Naive B cell (primary cell): Measurements from ENCODE around the gene ITGB3. TPM values are rescaled to one million over a fixed set of nuclear protein-coding genes. Genes with fewer than 3 reads are reported as not detected.
"Not testable (repeated sequence)": the region's sequence is repeated elsewhere in the genome, so short reads cannot be mapped to it uniquely, and the experiment has no call there.

ENCODE experiments used
- ATAC-seq, 2 donors: fragments of 150-1000 bp; cut with Tn5 transposase; 2 replicates each; pipeline ENCODE4 v1.10.0; 2021; ENCODE audit warnings: low read depth in 2 of 2, mild to moderate bottlenecking in 2 of 2, moderate library complexity in 2 of 2
- DNase-seq: peaks from one replicate; pipeline ENCODE4 v3.0.0; 2022
- H3K27ac Mint-ChIP-seq, 6 donors: one replicate each; pipeline ENCODE4 v1.8.0; 2020 to 2022; ENCODE audit warnings: mild to moderate bottlenecking in 6 of 6, mixed read lengths in 6 of 6, moderate library complexity in 5 of 6, inconsistent platforms in 2 of 6
- H3K27me3 Mint-ChIP-seq, 3 donors: one replicate each; pipeline ENCODE4 v1.8.0; 2021 to 2022; ENCODE audit warnings: mixed read lengths in 3 of 3, mild to moderate bottlenecking in 1 of 3
- H3K36me3 Mint-ChIP-seq, 2 donors: one replicate each; pipeline ENCODE4 v1.8.0; 2020 to 2022; ENCODE audit warnings: mixed read lengths in 2 of 2, inconsistent platforms in 1 of 2, mild to moderate bottlenecking in 1 of 2
- H3K4me1 Mint-ChIP-seq, 3 donors: one replicate each; pipeline ENCODE4 v1.8.0; 2020 to 2022; ENCODE audit warnings: mixed read lengths in 3 of 3, inconsistent platforms in 1 of 3, mild to moderate bottlenecking in 1 of 3, moderate library complexity in 1 of 3
- H3K4me3 Mint-ChIP-seq, 8 donors: one replicate each; pipeline ENCODE4 v1.8.0; 2020 to 2022; ENCODE audit warnings: mild to moderate bottlenecking in 8 of 8, mixed read lengths in 8 of 8, moderate library complexity in 8 of 8, inconsistent platforms in 2 of 8
- H3K9me3 Mint-ChIP-seq, 7 donors: one replicate each; pipeline ENCODE4 v1.8.0; 2020 to 2022; ENCODE audit warnings: mixed read lengths in 7 of 7, mild to moderate bottlenecking in 5 of 7, inconsistent platforms in 2 of 7, moderate library complexity in 1 of 7
- polyA plus RNA-seq, 6 donors: library from polyadenylated mRNA; unstranded; fragments of 300-500 nt; fragmentation: Illumina TruSeq; gene quantifications; one replicate each; pipeline ENCODE4 v1.2.3, GENCODE V29; 2021; ENCODE audit warnings: low read depth in 6 of 6

ITGB3 gene
- polyA plus RNA-seq, 6 donors from 2014 or later: 2.1 to 9.2 (median 5.1) TPM; not detected in 1

DNA sequence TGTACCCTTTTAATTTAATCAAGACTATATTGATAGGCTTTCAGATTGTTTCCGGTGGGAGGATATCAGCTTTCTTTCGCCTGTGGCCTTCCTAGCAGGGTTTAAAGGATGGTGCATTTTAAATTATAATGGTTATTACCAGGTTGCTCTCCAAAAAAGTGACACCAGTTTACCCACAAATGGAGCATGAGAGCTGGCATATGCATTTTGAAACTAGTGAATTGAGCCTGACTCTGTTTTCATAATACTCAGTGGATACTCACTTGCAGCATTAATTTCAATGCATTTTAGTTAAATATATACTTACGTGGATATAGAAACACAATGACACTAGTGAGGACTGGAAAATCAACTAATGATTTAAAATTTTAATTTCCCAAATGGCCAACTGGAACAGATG is 38.7 kb upstream of the ITGB3 start:
- ATAC-seq: no peak
- H3K27ac Mint-ChIP-seq: no peak overlapping the region

DNA sequence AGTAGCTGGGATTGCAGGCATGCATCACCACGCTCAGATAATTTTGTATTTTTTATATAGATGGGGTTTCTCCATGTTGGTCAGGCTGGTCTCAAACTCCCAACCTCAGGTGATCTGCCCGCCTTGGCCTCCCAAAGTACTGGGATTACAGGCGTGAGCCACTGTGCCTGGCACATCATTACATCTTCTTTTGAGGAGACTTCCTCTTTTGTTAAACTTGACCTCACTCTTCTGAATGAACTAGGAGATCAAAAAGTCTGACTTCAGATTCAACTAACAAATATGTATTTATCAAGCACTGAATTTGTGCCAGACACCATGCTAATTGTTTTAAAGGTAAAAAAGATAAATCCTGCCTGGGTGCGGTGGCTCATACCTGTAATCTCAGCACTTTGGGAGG is 36.8 kb upstream of the ITGB3 start:
- not testable (repeated sequence) for H3K27me3 Mint-ChIP-seq, H3K9me3 Mint-ChIP-seq, DNase-seq, ATAC-seq, H3K36me3 Mint-ChIP-seq
- Mint-ChIP-seq H3K27ac (peak overlapping the region in 2 of 6 donors; percentile 15 to 62), H3K4me1 (peaks cover 34 to 47% (median 36%) of the 10 kb centered on the region in 3 donors), H3K4me3 (peak overlapping the region in 1 of 8 donors; percentile 15)

More for the DNA sequence above, 38.7 kb upstream of the ITGB3 start:
- H3K9me3 Mint-ChIP-seq: no peaks in the 10 kb centered on the region
- peaks cover 17 to 28% (median 19%) of the 10 kb centered on the region in 3 donors for H3K4me1 Mint-ChIP-seq
- DNase-seq: no peak
- H3K4me3 Mint-ChIP-seq: no peak overlapping the region
- no peaks in the 10 kb centered on the region for H3K36me3 Mint-ChIP-seq
- H3K27me3 Mint-ChIP-seq: no peaks in the 10 kb centered on the region

DNA sequence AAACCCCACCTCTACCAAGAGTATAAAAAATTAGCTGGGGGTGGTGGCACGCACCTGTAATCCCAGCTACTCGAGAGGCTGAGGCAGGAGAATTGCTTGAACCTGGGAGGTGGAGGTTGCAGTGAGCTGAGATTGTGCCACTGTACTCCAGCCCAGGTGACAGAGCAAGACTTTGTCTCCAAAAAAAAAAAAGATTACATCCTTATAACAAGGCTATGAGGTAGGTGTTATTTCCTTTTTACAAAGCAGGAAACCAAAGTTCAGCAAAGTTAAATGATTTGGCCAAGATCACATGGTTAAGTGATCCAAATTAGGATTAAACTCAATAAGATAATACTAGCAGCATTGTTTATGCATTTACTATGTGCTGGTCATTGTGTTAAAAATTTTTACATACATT is 36.3 kb upstream of the ITGB3 start:
- Mint-ChIP-seq H3K27ac (peak overlapping the region in 1 of 6 donors; percentile 15), H3K4me1 (peaks cover 32 to 52% (median 36%) of the 10 kb centered on the region in 3 donors)
- H3K27me3 Mint-ChIP-seq, DNase-seq, H3K9me3 Mint-ChIP-seq, H3K36me3 Mint-ChIP-seq, H3K4me3 Mint-ChIP-seq: not testable (repeated sequence)
- ATAC-seq: peak; percentile 53 to 63

DNA sequence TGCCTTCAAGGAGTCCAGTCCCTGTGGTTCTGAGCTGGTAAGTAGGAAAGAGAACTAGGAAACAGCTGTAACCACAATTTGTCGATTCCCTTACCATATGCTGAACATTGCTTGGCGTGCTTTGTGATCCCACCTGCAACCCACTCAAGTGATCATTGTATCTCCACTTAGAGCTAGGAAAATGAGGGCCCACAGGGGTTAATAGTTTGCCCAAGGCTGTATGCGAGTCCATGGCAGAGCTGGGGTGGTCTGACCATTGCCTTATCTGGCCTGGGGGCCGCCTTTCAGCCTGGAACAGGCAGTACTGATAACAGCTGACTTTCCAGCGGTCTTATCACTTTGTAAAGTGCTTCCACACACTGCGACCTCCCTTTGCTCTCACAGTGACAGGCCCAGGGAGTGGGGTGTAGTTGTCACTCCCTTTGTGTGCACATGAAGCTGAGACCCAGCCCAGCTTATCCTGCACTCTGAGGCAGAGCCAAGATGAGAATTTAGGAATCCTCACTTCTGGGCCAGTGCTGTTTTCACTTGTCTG is 34.7 kb upstream of the ITGB3 start:
- Mint-ChIP-seq H3K9me3 (peaks cover 0 to 3% (median 2%) of the 10 kb centered on the region in 7 donors), H3K36me3 (no peaks in the 10 kb centered on the region), H3K27ac (peak overlapping the region in 4 of 6 donors; percentile 76 to 90 (median 86)), H3K4me3 (peak overlapping the region in 7 of 8 donors; percentile 22 to 80 (median 68)), H3K4me1 (peaks cover 31 to 54% (median 36%) of the 10 kb centered on the region in 3 donors), H3K27me3 (peaks cover 0 to 3% (median 0%) of the 10 kb centered on the region in 3 donors)
- peak; percentile 22 for DNase-seq
- peak; percentile 57 to 65 for ATAC-seq

DNA sequence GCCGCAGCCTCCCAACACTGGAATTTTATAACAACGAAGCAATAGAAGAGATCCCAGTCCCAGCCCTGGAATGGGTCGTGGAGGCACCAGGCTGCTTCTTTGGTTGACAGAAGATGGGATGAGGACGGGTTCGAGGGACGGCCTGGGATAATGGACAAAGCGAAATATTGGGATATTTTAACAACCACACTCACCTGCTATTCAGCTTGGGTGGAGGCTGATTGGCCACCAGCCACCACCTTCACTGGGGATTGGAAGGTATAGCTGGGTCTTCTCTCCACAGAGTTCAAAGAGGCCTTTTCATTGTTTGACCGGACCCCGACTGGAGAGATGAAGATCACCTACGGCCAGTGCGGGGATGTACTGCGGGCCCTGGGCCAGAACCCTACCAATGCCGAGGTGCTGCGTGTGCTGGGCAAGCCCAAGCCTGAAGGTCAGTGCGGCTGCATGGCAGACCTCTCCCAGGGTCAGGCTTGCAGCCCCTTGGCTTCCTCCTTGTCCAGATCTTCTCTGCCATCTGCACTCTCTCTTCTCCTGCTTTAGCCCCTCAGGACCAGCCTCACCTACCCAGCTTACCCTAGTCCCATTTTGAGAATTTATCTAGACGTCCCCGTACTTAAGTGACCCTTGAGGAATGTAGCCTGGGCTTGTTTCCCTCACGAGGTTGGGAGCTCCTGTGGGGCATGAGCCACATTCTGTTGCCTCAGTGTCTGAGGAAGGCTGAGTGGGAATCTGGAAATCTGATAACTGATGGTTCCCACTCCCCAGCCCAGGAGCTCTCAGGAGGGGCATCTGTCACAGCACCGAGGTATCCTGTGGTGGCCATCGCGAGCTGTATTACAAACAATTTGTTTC is 33.8 kb upstream of the ITGB3 start:
- Mint-ChIP-seq H3K4me1 (peaks cover 31 to 54% (median 36%) of the 10 kb centered on the region in 3 donors), H3K27me3 (peaks cover 0 to 3% (median 0%) of the 10 kb centered on the region in 3 donors), H3K27ac (peak overlapping the region in 4 of 6 donors; percentile 1 to 90 (median 59)), H3K9me3 (peaks cover 0 to 9% (median 5%) of the 10 kb centered on the region in 7 donors), H3K4me3 (peak overlapping the region in 4 of 8 donors; percentile 23 to 83 (median 58)), H3K36me3 (no peaks in the 10 kb centered on the region)
- ATAC-seq (no peak), DNase-seq (no peak)

DNA sequence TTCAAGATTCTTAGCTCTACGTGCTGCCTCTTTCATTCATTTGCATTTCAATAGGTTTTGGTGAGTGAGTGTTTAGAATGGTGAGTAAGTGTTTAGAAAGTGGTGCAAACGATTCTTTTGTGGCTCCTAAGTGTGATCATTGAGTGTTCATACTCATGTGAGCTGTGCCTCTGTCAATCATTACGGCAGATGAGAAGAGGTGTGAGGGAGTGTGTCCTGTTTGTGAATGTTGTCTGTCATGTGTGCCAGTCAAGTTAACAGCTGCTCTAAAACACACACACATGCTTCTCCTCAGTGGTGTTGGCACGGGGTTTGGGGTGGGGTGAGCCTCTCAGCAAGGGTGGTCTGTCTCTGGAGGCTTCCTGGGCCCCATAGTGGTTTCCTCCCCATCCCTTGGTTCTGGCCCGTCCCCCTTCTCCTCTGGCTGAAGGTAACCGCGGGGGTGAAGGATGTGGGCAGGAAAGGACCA is 33.1 kb upstream of the ITGB3 start:
- Mint-ChIP-seq H3K27me3 (peaks cover 0 to 3% (median 0%) of the 10 kb centered on the region in 3 donors), H3K4me3 (peak overlapping the region in 5 of 8 donors; percentile 14 to 83 (median 46)), H3K4me1 (peaks cover 31 to 54% (median 36%) of the 10 kb centered on the region in 3 donors), H3K9me3 (peaks cover 0 to 9% (median 5%) of the 10 kb centered on the region in 7 donors), H3K27ac (peak overlapping the region in 4 of 6 donors; percentile 1 to 49 (median 14)), H3K36me3 (no peaks in the 10 kb centered on the region)
- DNase-seq (no peak), ATAC-seq (peak; percentile 22 to 26)

DNA sequence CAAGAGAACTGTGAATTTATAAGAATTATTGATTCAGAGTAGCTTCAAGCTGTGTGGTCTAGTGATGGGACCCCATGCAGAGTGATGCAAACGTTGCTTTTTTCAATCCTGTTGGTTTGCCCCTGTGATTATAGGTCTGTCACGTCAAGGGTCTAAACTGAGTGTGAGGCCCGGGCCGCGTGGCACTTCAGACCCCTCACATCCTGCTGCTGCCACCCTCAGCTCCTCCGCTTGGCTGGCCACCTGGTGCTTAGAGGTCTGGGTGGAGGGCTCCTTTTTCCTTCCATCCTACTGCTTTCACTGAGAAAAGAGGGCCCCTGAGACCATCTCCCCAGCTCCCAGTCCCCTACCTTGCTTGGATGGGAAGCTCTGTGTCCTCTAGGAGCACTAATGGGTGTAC is 32.5 kb upstream of the ITGB3 start:
- DNase-seq (no peak), ATAC-seq (peak; percentile 34 to 35)
- Mint-ChIP-seq H3K27me3 (peaks cover 0 to 3% (median 0%) of the 10 kb centered on the region in 3 donors), H3K4me3 (peak overlapping the region in 6 of 8 donors; percentile 20 to 82 (median 44)), H3K27ac (peak overlapping the region in 2 of 6 donors; percentile 22 to 36), H3K4me1 (peaks cover 31 to 54% (median 36%) of the 10 kb centered on the region in 3 donors), H3K9me3 (peaks cover 0 to 9% (median 5%) of the 10 kb centered on the region in 7 donors), H3K36me3 (no peaks in the 10 kb centered on the region)

DNA sequence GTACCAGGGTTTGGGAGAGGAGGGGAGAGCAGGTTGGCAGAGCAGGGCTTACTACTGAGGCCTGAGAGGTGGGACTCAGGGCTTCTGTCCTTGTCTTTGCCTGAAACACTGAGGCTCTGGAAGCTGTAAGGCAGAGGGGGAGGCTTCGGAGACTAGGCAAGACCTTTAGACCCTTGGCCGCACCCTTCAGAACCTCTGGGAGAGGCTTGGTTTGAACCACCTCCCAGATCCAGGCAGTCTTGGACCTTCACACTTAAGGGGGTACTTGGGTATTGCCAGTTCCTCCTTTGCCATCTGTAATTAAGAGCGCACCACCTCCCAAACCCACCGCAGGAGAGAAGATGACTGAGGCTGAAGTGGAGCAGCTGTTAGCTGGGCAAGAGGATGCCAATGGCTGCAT is 31.6 kb upstream of the ITGB3 start:
- H3K36me3 Mint-ChIP-seq: no peaks in the 10 kb centered on the region
- peaks cover 0 to 9% (median 5%) of the 10 kb centered on the region in 7 donors for H3K9me3 Mint-ChIP-seq
- peaks cover 28 to 51% (median 36%) of the 10 kb centered on the region in 3 donors for H3K4me1 Mint-ChIP-seq
- DNase-seq (no peak), ATAC-seq (no peak)
- no peak overlapping the region for H3K27ac Mint-ChIP-seq
- H3K4me3 Mint-ChIP-seq: peak overlapping the region in 2 of 8 donors; percentile 20 to 82
- H3K27me3 Mint-ChIP-seq: peaks cover 0 to 3% (median 0%) of the 10 kb centered on the region in 3 donors

DNA sequence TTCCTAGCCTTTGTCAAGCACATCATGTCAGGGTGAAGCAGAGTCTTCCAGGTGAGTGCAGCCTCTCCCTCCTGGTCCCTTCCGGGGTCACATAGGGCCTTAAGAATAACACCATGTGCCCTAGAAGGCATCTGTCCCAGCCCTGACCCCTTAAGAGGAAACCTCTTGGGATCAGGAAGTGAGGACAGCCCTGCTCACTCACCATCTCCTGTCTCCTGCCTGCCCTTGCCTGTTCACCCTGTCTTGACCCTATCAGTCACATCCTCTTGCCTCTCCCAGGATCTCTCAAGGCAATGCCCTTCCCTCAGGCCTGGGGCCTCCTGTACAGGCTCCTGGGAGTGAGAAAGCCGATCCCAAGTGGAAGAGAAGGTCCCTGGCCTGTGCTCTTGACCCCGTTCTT is 30.6 kb upstream of the ITGB3 start:
- ATAC-seq (no peak), DNase-seq (no peak)
- H3K9me3 Mint-ChIP-seq: peaks cover 0 to 9% (median 5%) of the 10 kb centered on the region in 7 donors
- H3K27ac Mint-ChIP-seq: no peak overlapping the region
- peaks cover 28 to 44% (median 36%) of the 10 kb centered on the region in 3 donors for H3K4me1 Mint-ChIP-seq
- H3K4me3 Mint-ChIP-seq: peak overlapping the region in 1 of 8 donors; percentile 44
- H3K36me3 Mint-ChIP-seq: no peaks in the 10 kb centered on the region
- peaks cover 0 to 3% (median 0%) of the 10 kb centered on the region in 3 donors for H3K27me3 Mint-ChIP-seq

DNA sequence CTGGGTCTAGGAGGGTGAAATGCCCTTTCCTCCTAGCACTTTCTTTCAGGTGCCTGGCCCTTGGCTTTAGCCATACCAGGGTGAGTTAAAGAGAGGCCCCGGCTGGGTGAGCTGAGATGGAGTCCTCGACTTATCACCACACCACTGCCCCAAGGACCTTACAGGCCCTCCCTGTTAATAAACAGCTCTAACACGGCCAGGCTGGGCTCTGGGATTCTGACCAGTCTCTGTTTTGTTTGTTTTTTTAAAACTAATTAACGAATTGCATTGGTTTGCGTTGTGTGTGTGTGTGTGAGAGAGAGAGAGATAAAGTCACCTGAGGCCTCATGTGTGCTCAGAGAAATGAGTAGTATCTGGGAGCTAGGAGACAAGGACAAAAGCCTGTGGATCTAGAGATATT is 30.2 kb upstream of the ITGB3 start:
- no peaks in the 10 kb centered on the region for H3K36me3 Mint-ChIP-seq
- H3K4me1 Mint-ChIP-seq: peaks cover 28 to 42% (median 34%) of the 10 kb centered on the region in 3 donors
- H3K27ac Mint-ChIP-seq: no peak overlapping the region
- ATAC-seq (no peak), DNase-seq (no peak)
- H3K27me3 Mint-ChIP-seq: peaks cover 0 to 3% (median 0%) of the 10 kb centered on the region in 3 donors
- H3K9me3 Mint-ChIP-seq: peaks cover 0 to 9% (median 5%) of the 10 kb centered on the region in 7 donors
- no peak overlapping the region for H3K4me3 Mint-ChIP-seq

DNA sequence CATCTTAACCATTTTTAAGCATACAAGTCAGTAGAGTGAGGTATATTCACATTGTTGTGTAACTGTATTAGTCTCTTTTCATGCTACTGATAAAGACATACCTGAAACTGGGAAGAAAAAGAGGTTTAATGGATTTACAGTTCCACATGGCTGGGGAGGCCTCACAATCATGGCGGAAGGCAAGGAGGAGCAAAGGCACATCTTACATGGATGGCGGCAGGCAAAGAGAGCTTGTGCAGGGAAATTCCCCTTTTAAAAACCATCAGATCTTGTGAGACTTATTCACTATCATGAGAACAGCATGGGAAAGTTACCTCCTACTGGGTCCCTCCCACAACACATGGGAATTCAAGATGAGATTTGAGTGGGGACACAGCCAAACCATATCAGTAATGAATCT is 29.6 kb upstream of the ITGB3 start:
- DNase-seq, H3K9me3 Mint-ChIP-seq, H3K27me3 Mint-ChIP-seq, ATAC-seq, H3K4me3 Mint-ChIP-seq, H3K36me3 Mint-ChIP-seq: not testable (repeated sequence)
- peaks cover 22 to 35% (median 28%) of the 10 kb centered on the region in 3 donors for H3K4me1 Mint-ChIP-seq
- peak overlapping the region in 1 of 6 donors; percentile 0 for H3K27ac Mint-ChIP-seq

DNA sequence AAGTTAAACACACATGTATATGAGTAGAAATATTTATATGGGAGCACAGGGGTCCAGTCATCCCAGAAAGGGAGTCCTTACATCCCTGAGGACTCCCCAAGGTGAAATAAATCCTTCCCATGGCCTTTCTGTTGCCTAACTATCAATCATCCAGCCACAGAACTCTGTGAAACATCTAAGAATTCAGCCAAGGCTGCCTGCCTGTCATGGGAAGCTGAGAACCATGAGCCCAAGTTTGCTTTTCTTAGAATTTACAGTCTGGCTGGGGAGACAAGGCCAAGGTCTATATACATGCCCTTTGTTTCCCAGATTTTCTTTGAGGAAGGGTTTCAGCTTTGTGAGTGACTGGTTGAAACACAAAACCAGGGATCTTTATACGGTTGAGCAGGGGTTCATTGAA is 28.7 kb upstream of the ITGB3 start:
- no peak for DNase-seq
- peaks cover 0 to 3% (median 0%) of the 10 kb centered on the region in 3 donors for H3K27me3 Mint-ChIP-seq
- peak overlapping the region in 2 of 6 donors; percentile 24 to 57 for H3K27ac Mint-ChIP-seq
- H3K36me3 Mint-ChIP-seq: no peaks in the 10 kb centered on the region
- ATAC-seq: no peak
- H3K9me3 Mint-ChIP-seq: peaks cover 0 to 9% (median 5%) of the 10 kb centered on the region in 7 donors
- H3K4me3 Mint-ChIP-seq: no peak overlapping the region
- peaks cover 23 to 36% (median 28%) of the 10 kb centered on the region in 3 donors for H3K4me1 Mint-ChIP-seq

DNA sequence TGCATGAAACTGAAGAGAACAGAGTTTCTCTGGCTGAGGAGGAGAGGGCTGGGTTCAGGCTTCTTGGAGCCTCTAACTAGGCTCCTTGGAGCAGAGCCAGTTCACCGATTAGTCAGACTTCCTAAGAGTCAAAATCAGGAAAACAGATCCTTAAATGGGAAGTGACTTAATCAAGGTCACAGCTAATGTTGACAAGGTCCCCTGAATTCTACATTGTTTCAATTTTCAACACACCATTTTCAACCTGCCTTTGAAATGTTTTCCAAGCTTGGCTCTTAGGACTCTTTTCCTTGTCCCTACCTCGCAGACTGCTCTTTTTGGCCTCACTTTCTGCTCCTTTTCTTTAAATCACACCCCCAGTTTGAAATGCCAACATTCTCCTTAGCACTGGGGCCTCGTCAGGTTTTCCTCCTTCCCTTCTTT is 28.2 kb upstream of the ITGB3 start:
- Mint-ChIP-seq H3K27ac (peak overlapping the region in 1 of 6 donors; percentile 57), H3K27me3 (peaks cover 0 to 3% (median 0%) of the 10 kb centered on the region in 3 donors), H3K4me3 (no peak overlapping the region)

More for the DNA sequence above, 28.2 kb upstream of the ITGB3 start:
- no peaks in the 10 kb centered on the region for H3K36me3 Mint-ChIP-seq
- ATAC-seq: no peak
- no peak for DNase-seq
- peaks cover 0 to 9% (median 5%) of the 10 kb centered on the region in 7 donors for H3K9me3 Mint-ChIP-seq
- H3K4me1 Mint-ChIP-seq: peaks cover 23 to 36% (median 28%) of the 10 kb centered on the region in 3 donors
